GM23338 (cell line): ENCODE results near the gene XPO6. TPM values are rescaled to one million over a fixed set of nuclear protein-coding genes. Genes with fewer than 3 reads are reported as not detected.

Experiments
- ATAC-seq: fragments of 200-7000 bp; cut with Tn5 transposase; 3 replicates; pipeline ENCODE4 v1.9.1; 2020
- DNase-seq: peaks from one replicate; pipeline ENCODE4 v3.0.0-alpha.2; 2015; ENCODE audit warnings: low spot score
- H2AFZ ChIP-seq: fragments of 200-600 bp; sonication (generic); 2 replicates; pipeline ENCODE4 v1.8.0; 2016; ENCODE audit warnings: antibody characterized with exemption, mild to moderate bottlenecking, moderate library complexity
- H3F3A ChIP-seq: fragments of 200-600 bp; sonication (generic); replicated peaks from 2 replicates; pipeline ENCODE4 v1.8.0; 2017; ENCODE audit warnings: antibody characterized with exemption, mixed run types, low read depth
- H3K27ac ChIP-seq: fragments of 200-600 bp; sonication (generic); 2 replicates; pipeline ENCODE4 v1.6.1; 2016; ENCODE audit warnings: low read depth
- H3K27me3 ChIP-seq: fragments of 200-600 bp; sonication (generic); 2 replicates; pipeline ENCODE4 v1.8.0; 2016; ENCODE audit warnings: mild to moderate bottlenecking, mixed run types, moderate library complexity; ENCODE audit not compliant: insufficient read depth
- H3K36me3 ChIP-seq: fragments of 200-600 bp; sonication (generic); 2 replicates; pipeline ENCODE4 v1.8.0; 2016; ENCODE audit warnings: mild to moderate bottlenecking; ENCODE audit not compliant: insufficient read depth
- H3K4me1 ChIP-seq: fragments of 200-600 bp; sonication (generic); 2 replicates; pipeline ENCODE4 v1.8.0; 2016; ENCODE audit warnings: mild to moderate bottlenecking, moderate library complexity; ENCODE audit not compliant: insufficient read depth
- H3K4me2 ChIP-seq: fragments of 200-600 bp; sonication (generic); 2 replicates; pipeline ENCODE4 v1.7.1; 2017; ENCODE audit warnings: mixed run types
- H3K4me3 ChIP-seq: fragments of 200-600 bp; sonication (generic); 2 replicates; pipeline ENCODE4 v1.6.1; 2016; ENCODE audit warnings: mixed run types
- H3K79me2 ChIP-seq: fragments of 200-600 bp; sonication (generic); replicated peaks from 2 replicates; pipeline ENCODE4 v1.8.0; 2017; ENCODE audit warnings: mild to moderate bottlenecking; ENCODE audit not compliant: insufficient read depth
- H3K9me2 ChIP-seq: fragments of 200-600 bp; sonication (generic); 2 replicates; pipeline ENCODE4 v1.8.0; 2017; ENCODE audit not compliant: insufficient read depth
- H4K20me1 ChIP-seq: fragments of 200-600 bp; sonication (generic); replicated peaks from 2 replicates; pipeline ENCODE4 v1.8.0; 2017; ENCODE audit warnings: mild to moderate bottlenecking; ENCODE audit not compliant: insufficient read depth
- H3K27ac Mint-ChIP-seq: 2 replicates; pipeline ENCODE4 v1.8.0; 2020; ENCODE audit warnings: inconsistent platforms, mild to moderate bottlenecking, moderate library complexity, mixed read lengths
- H3K27me3 Mint-ChIP-seq: 3 replicates; pipeline ENCODE4 v1.8.0; 2022; ENCODE audit warnings: low read depth, mild to moderate bottlenecking, moderate library complexity, mixed read lengths, inconsistent platforms; ENCODE audit not compliant: insufficient read depth, poor library complexity
- H3K36me3 Mint-ChIP-seq: 3 replicates; pipeline ENCODE4 v1.8.0; 2021; ENCODE audit warnings: low read depth, mild to moderate bottlenecking, inconsistent platforms, moderate library complexity, mixed read lengths
- H3K4me1 Mint-ChIP-seq: 3 replicates; pipeline ENCODE4 v1.8.0; 2020; ENCODE audit warnings: mild to moderate bottlenecking, inconsistent platforms, mixed read lengths
- H3K4me3 Mint-ChIP-seq: 3 replicates; pipeline ENCODE4 v1.8.0; 2021; ENCODE audit warnings: moderate library complexity, mild to moderate bottlenecking, inconsistent platforms, mixed read lengths
- H3K9me3 Mint-ChIP-seq: 3 replicates; pipeline ENCODE4 v1.8.0; 2020; ENCODE audit warnings: moderate library complexity, mild to moderate bottlenecking, inconsistent platforms, mixed read lengths
- CREB1 ChIP-seq: fragments of 250-450 bp; sonication (Bioruptor Pico); IDR thresholded peaks from 2 replicates; pipeline ENCODE4 v1.5.0; 2020; ENCODE audit warnings: low read depth, mild to moderate bottlenecking, moderate library complexity
- CTCF ChIP-seq, 2 experiments: fragments of 200-600 bp in 1 of 2; sonication (generic) in 1 of 2; conservative IDR thresholded peaks; 2 replicates each; pipeline versions ENCODE4 v1.5.1 to v1.6.1; 2016 to 2017; ENCODE audit warnings: antibody characterized with exemption in 2 of 2, low read depth in 2 of 2, mild to moderate bottlenecking in 2 of 2, moderate library complexity in 1 of 2
- ETS1 ChIP-seq: IDR thresholded peaks from 2 replicates; pipeline ENCODE4 v1.6.1; 2016; ENCODE audit warnings: antibody characterized with exemption
- EZH2 ChIP-seq: fragments of 200-600 bp; sonication (generic); IDR thresholded peaks from one replicate; pipeline ENCODE4 v1.8.0; 2017; ENCODE audit warnings: antibody characterized with exemption, mild to moderate bottlenecking, low read depth; ENCODE audit not compliant: unreplicated experiment
- EZH2phosphoT487 ChIP-seq: fragments of 200-600 bp; sonication (generic); IDR thresholded peaks from one replicate; pipeline ENCODE4 v1.8.1; 2018; ENCODE audit warnings: antibody characterized with exemption; ENCODE audit not compliant: unreplicated experiment
- JUNB ChIP-seq: IDR thresholded peaks from one replicate; pipeline ENCODE4 v1.6.1; 2016; ENCODE audit warnings: antibody characterized with exemption; ENCODE audit not compliant: unreplicated experiment
- NANOG ChIP-seq: IDR thresholded peaks from 2 replicates; pipeline ENCODE4 v1.6.1; 2016; ENCODE audit warnings: antibody characterized with exemption, borderline replicate concordance
- POLR2AphosphoS5 ChIP-seq: IDR thresholded peaks from 2 replicates; pipeline ENCODE4 v1.6.1; 2016; ENCODE audit warnings: antibody characterized with exemption, low read depth
- STAT1 ChIP-seq: IDR thresholded peaks from one replicate; pipeline ENCODE4 v1.6.1; 2016; ENCODE audit warnings: antibody characterized with exemption; ENCODE audit not compliant: unreplicated experiment
- ZNF114 ChIP-seq: fragments of 250-450 bp; sonication (Bioruptor Pico); IDR thresholded peaks from 2 replicates; pipeline ENCODE4 v1.5.0; 2020; ENCODE audit warnings: mild to moderate bottlenecking, moderate library complexity
- ZNF331 ChIP-seq: fragments of 250-450 bp; sonication (Bioruptor Pico); IDR thresholded peaks from 2 replicates; pipeline ENCODE4 v1.5.0; 2020; ENCODE audit warnings: low read depth, mild to moderate bottlenecking, moderate library complexity
- ZNF462 ChIP-seq: fragments of 250-450 bp; sonication (Bioruptor Pico); IDR thresholded peaks from 2 replicates; pipeline ENCODE4 v1.5.0; 2020; ENCODE audit warnings: mild to moderate bottlenecking, moderate library complexity
- polyA plus RNA-seq: library from polyadenylated mRNA; unstranded; fragments of >200 nt; fragmentation: Nextera tagmentation; extraction: Ambion mirVana; gene quantifications from 2 replicates; pipeline ENCODE4 v1.2.1, GENCODE V29; 2016
- total RNA-seq: library from RNA; depleted of rRNA; stranded (reverse); fragments of >200 nt; shearing (Covaris generic); gene quantifications from 2 replicates; pipeline ENCODE4 v1.2.3, GENCODE V29; 2014

XPO6 gene
- total and polyA plus RNA-seq, 2 experiments from 2014 or later = 83.9 to 178 TPM

- TF ChIP-seq JUNB (no peak), EZH2 (no peak), ZNF114 (CRISPR knock-in tag) (no peak), POLR2AphosphoS5 (no peak), ETS1 (no peak)
Observed at GRCh38 chr16:28093385-28093725, 118.4 kb downstream of the XPO6 start (continued).

- no peaks in the 10 kb centered on the region for H3K9me3 Mint-ChIP-seq
- Histone ChIP-seq H3K4me2 (peak overlapping the region; percentile 73), H3K27ac (peak overlapping the region; percentile 93), H4K20me1 (no peaks in the 10 kb centered on the region), H3F3A (peaks cover 18% of the 10 kb centered on the region; the same call in 1 of the 2 replicates), H3K36me3 (no peaks in the 10 kb centered on the region), H3K9me2 (no peaks in the 10 kb centered on the region), H2AFZ (no peak overlapping the region), H3K79me2 (no peaks in the 10 kb centered on the region), H3K4me3 (peak overlapping the region; percentile 42), H3K27me3 (no peaks in the 10 kb centered on the region), H3K4me1 (peaks cover 29% of the 10 kb centered on the region)
- H3K4me3 Mint-ChIP-seq = peak overlapping the region; percentile 50
- peaks cover 26% of the 10 kb centered on the region for H3K4me1 Mint-ChIP-seq
- DNase-seq (peak; percentile 65), ATAC-seq (peak; percentile 66)
- H3K36me3 Mint-ChIP-seq = peaks cover 11% of the 10 kb centered on the region
- peak overlapping the region; percentile 94 for H3K27ac Mint-ChIP-seq
- H3K27me3 Mint-ChIP-seq = peaks cover 11% of the 10 kb centered on the region
- no peak for TF ChIP-seq EZH2
- TF ChIP-seq NANOG = no peak
- no peak for TF ChIP-seq EZH2phosphoT487
- TF ChIP-seq STAT1 = no peak
- TF ChIP-seq ZNF331 (CRISPR knock-in tag) = no peak
- no peak for TF ChIP-seq CTCF (conservative IDR thresholded peaks at IDR 0.05; ENCODE audit: low read depth in 2 of 2)
- no peak for TF ChIP-seq ZNF462 (CRISPR knock-in tag)
- TF ChIP-seq CREB1 = no peak
- no peak for TF ChIP-seq JUNB
- TF ChIP-seq POLR2AphosphoS5 = no peak
- TF ChIP-seq ETS1 = no peak
- TF ChIP-seq ZNF114 (CRISPR knock-in tag) = no peak
Observed at GRCh38 chr16:28092721-28093384, 118.9 kb downstream of the XPO6 start.
